Stimulated activated CD4-positive, alpha-beta T cell treated with anti-CD3 and anti-CD28 coated beads, TNF-alpha, amount 100 ng/mL, for 4 hours (primary cell): ENCODE measurements around the gene PAAF1.

Experiments used
- DNase-seq, 3 experiments: peaks; one replicate each; pipeline ENCODE4 v3.0.0-alpha.2; 2020; ENCODE audit warnings: low read depth in 3 of 3

Gene PAAF1

GRCh38 chr11:73945396-73945795 is 68.6 kb downstream of the PAAF1 start:
- no peak for DNase-seq

GRCh38 chr11:73946798-73947458 is 70.1 kb downstream of the PAAF1 start:
- DNase-seq, result no peak

- DNase-seq, result no peak
Observed at GRCh38 chr11:73949246-73949645, 72.4 kb downstream of the PAAF1 start.

GRCh38 chr11:73949912-73950311 is 73.1 kb downstream of the PAAF1 start:
- no peak for DNase-seq

GRCh38 chr11:73950869-73951710 is 74.3 kb downstream of the PAAF1 start, which contains the start of gene DNAJB13:
DNAJB13 (plus strand) TSS chr11:73951026; CDS start chr11:73951070, 44 bp downstream.
- no peak for DNase-seq

- DNase-seq, result no peak
Observed at GRCh38 chr11:73951797-73952196, 75.0 kb downstream of the PAAF1 start.

- no peak for DNase-seq
Observed at GRCh38 chr11:73956876-73957653, 80.3 kb downstream of the PAAF1 start.

GRCh38 chr11:73957654-73958361 is 81.0 kb downstream of the PAAF1 start:
- no peak for DNase-seq

GRCh38 chr11:73958521-73959141 is 81.8 kb downstream of the PAAF1 start:
- DNase-seq, result no peak

GRCh38 chr11:73961321-73961720 is 84.5 kb downstream of the PAAF1 start:
- no peak for DNase-seq

GRCh38 chr11:73962101-73962705 is 85.4 kb downstream of the PAAF1 start:
- no peak for DNase-seq

GRCh38 chr11:73963861-73964260 is 87.1 kb downstream of the PAAF1 start:
- DNase-seq, result no peak

GRCh38 chr11:73965076-73965763 is 88.4 kb downstream of the PAAF1 start:
- DNase-seq, result no peak

- DNase-seq, result no peak
Observed at GRCh38 chr11:73965764-73966121, 88.9 kb downstream of the PAAF1 start.

- DNase-seq, result no peak
Observed at GRCh38 chr11:73968356-73968966, 91.7 kb downstream of the PAAF1 start.

GRCh38 chr11:73969091-73969490 is 92.3 kb downstream of the PAAF1 start:
- DNase-seq, result no peak

GRCh38 chr11:73969991-73970800 is 93.4 kb downstream of the PAAF1 start:
- no peak for DNase-seq

GRCh38 chr11:73971175-73971719 is 94.4 kb downstream of the PAAF1 start:
- DNase-seq, result no peak

GRCh38 chr11:73972187-73972586 is 95.4 kb downstream of the PAAF1 start:
- no peak for DNase-seq
